GM23248 (cell line): Measurements from ENCODE around the gene PAQR6. TPM values are rescaled to one million over a fixed set of nuclear protein-coding genes. Genes with fewer than 3 reads are reported as not detected.
"Not testable (repeated sequence)": the region's sequence is repeated elsewhere in the genome, so short reads cannot be mapped to it uniquely, and the experiment has no call there.

Experiments used
- DNase-seq: peaks from one replicate; pipeline ENCODE4 v3.0.0-alpha.2; 2015
- H2AFZ ChIP-seq: fragments of 200-600 bp; sonication (generic); 2 replicates; pipeline ENCODE4 v1.6.1; 2016; ENCODE audit warnings: antibody characterized with exemption
- H3F3A ChIP-seq: fragments of 200-600 bp; sonication (generic); 2 replicates; pipeline ENCODE4 v1.6.1; 2016; ENCODE audit warnings: mild to moderate bottlenecking, antibody characterized with exemption, mixed run types; ENCODE audit not compliant: insufficient read depth
- H3K27ac ChIP-seq: fragments of 200-600 bp; sonication (generic); 2 replicates; pipeline ENCODE4 v1.5.1; 2016; ENCODE audit warnings: mild to moderate bottlenecking
- H3K27me3 ChIP-seq: fragments of 200-600 bp; sonication (generic); replicated peaks from 2 replicates; pipeline ENCODE4 v1.6.1; 2016; ENCODE audit warnings: mild to moderate bottlenecking; ENCODE audit not compliant: insufficient read depth
- H3K36me3 ChIP-seq: fragments of 200-600 bp; sonication (generic); 2 replicates; pipeline ENCODE4 v1.6.1; 2016; ENCODE audit warnings: low read depth, mild to moderate bottlenecking
- H3K4me1 ChIP-seq: fragments of 200-600 bp; sonication (generic); 2 replicates; pipeline ENCODE4 v1.6.1; 2016; ENCODE audit warnings: mild to moderate bottlenecking; ENCODE audit not compliant: insufficient read depth
- H3K4me2 ChIP-seq: fragments of 200-600 bp; sonication (generic); one replicate; pipeline ENCODE4 v1.6.1; 2016; ENCODE audit warnings: mild to moderate bottlenecking; ENCODE audit not compliant: unreplicated experiment
- H3K4me3 ChIP-seq: fragments of 200-600 bp; sonication (generic); 2 replicates; pipeline ENCODE4 v1.5.1; 2016; ENCODE audit warnings: mild to moderate bottlenecking
- H3K79me2 ChIP-seq: fragments of 200-600 bp; sonication (generic); 2 replicates; pipeline ENCODE4 v1.6.1; 2016; ENCODE audit warnings: mild to moderate bottlenecking; ENCODE audit not compliant: insufficient read depth
- H3K9ac ChIP-seq: fragments of 200-600 bp; sonication (generic); 2 replicates; pipeline ENCODE4 v1.6.1; 2016; ENCODE audit warnings: mild to moderate bottlenecking
- H3K9me2 ChIP-seq: fragments of 200-600 bp; sonication (generic); 2 replicates; pipeline ENCODE4 v1.6.1; 2016; ENCODE audit warnings: mixed run types, mild to moderate bottlenecking, moderate library complexity; ENCODE audit not compliant: insufficient read depth
- H3K9me3 ChIP-seq: fragments of 200-600 bp; sonication (generic); one replicate; pipeline ENCODE4 v1.6.1; 2017; ENCODE audit warnings: low read depth
- H4K20me1 ChIP-seq: fragments of 200-600 bp; sonication (generic); 2 replicates; pipeline ENCODE4 v1.6.0; 2016; ENCODE audit not compliant: insufficient read depth
- EZH2 ChIP-seq: fragments of 200-600 bp; sonication (generic); IDR thresholded peaks from 2 replicates; pipeline ENCODE4 v1.6.1; 2018; ENCODE audit warnings: antibody characterized with exemption, mild to moderate bottlenecking; ENCODE audit not compliant: insufficient read depth, poor library complexity, severe bottlenecking
- EZH2phosphoT487 ChIP-seq: fragments of 200-600 bp; sonication (generic); IDR thresholded peaks from 2 replicates; pipeline ENCODE4 v1.6.1; 2018; ENCODE audit warnings: antibody characterized with exemption, moderate library complexity, mild to moderate bottlenecking, low read depth; ENCODE audit not compliant: insufficient read depth
- WGBS, 2 experiments: methylation state at CpG; one replicate each; pipeline ENCODE4 v1.1.6; 2015 to 2017; ENCODE audit warnings: low lambda C conversion rate in 2 of 2, low coverage in 1 of 2; ENCODE audit errors: missing lambda C conversion rate in 2 of 2; 5-methylcytosine and 5-hydroxymethylcytosine counted together
- in situ Hi-C: fragments of 300-500 bp; cut with MboI; formaldehyde crosslinking; loops from 2 replicates; pipeline ENCODE4 v1.15.0; 2020
- polyA plus RNA-seq: library from polyadenylated mRNA; unstranded; fragments of >200 nt; fragmentation: Nextera tagmentation; extraction: Ambion mirVana; gene quantifications from 2 replicates; pipeline ENCODE4 v1.2.1, GENCODE V29; 2016
- total RNA-seq: library from RNA; depleted of rRNA; stranded (reverse); fragments of >200 nt; shearing (Covaris generic); gene quantifications from 2 replicates; pipeline ENCODE4 v1.2.3, GENCODE V29; 2014

Gene PAQR6
- total and polyA plus RNA-seq, 2 experiments from 2014 or later, result 0.54 to 0.81 TPM

DNA sequence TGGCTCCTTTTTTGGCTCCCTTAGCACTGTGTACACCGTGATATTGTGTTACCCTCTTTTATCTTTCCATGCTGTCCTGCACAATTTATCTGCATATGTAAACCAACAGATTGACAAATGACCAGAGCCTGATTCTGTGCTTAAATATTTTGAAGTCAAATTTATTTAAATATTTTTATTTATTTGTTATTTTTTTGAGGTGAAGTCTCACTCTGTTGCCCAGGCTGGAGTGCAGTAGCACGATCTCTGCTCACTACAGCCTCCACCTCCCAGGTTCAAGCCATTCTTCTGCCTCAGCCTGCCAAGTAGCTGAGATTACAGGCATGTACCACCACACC, 22.2 kb downstream of the PAQR6 start:
- Histone ChIP-seq H3K79me2 (0 out of 2 replicates have a peak, but pooled peaks cover 11% of the 10 kb centered on the region), H4K20me1 (no peaks in the 10 kb centered on the region), H3K4me2 (no peak overlapping the region), H3K27ac (no peak overlapping the region), H3K4me3 (no peak overlapping the region), H3K36me3 (peaks cover 3% of the 10 kb centered on the region; the same call in 1 of the 2 replicates), H3K9me2 (no peaks in the 10 kb centered on the region), H3F3A (peaks cover 7% of the 10 kb centered on the region; the same call in 1 of the 2 replicates), H2AFZ (no peak overlapping the region), H3K9me3 (no peaks in the 10 kb centered on the region), H3K4me1 (peaks cover 6% of the 10 kb centered on the region), H3K27me3 (no peaks in the 10 kb centered on the region), H3K9ac (no peak overlapping the region)
- 3 to 5% methylated on average over 2 of the region's 2 CpGs for whole genome bisulfite sequencing, 2 experiments
- TF ChIP-seq EZH2 (no peak), EZH2phosphoT487 (no peak)
- DNase-seq, result no peak
- in situ Hi-C loops, result loop anchor here (10.0 kb wide), 2 partner anchors 81 to 131 kb away; no protein-coding TSS in a partner anchor

DNA sequence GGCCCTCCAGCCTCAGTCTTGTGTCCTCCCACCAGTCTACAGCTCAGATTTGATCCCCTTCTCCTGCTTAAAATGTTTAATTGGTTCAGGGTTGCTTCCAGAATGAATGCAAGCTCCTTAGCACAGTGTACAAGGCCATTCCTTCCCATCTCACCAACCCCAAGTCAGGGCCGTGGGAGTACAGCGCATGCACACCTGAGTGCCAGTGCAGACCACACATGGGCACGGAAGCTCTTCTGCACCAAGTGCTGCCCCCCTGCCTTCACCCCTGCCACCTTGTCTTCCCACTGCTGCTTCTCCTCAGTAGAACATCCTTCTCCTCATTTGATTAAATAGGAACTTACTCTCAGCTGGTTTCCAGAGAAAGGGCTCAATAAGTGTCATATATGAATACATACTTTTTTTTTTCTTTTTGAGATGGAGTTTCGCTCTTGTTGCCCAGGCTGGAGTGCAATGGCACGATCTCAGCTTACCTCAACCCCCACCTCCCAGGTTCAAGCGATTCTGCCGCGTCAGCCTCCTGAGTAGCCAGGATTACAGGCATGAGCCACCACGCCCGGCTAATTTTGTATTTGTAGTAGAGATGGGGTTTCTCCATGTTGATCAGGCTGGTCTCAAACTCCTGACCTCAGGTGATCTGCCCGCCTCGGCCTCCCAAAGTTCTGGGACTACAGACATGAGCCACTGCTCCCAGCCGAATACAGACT, 25.7 kb downstream of the PAQR6 start:
- H3K79me2 ChIP-seq, result peaks cover 28% of the 10 kb centered on the region

DNA sequence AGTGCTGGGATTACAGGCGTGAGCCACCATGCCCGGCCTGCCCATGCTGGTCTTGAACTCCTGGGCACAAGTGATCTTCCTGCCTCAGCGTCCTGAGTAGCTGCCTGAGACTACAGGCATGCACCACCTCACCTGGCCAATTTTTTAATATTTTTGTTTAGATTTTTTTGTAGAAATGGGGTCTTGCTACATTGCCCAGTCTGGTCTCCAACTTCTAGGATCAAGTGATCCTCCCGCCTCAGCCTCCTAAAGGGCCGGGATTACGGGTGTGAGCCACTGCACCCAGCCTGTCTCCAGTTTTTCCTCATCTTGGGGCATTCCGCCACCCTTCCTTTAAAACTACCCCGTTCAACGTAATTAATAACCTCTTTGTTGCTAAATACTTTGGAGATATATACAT, 27.6 kb downstream of the PAQR6 start:
- no peak for TF ChIP-seq EZH2
- TF ChIP-seq EZH2phosphoT487, result no peak
- H3K4me2 ChIP-seq, result no peak overlapping the region
- in situ Hi-C loops, result loop anchor here (10.0 kb wide), 2 partner anchors 75 to 125 kb away; no protein-coding TSS in a partner anchor
- no peaks in the 10 kb centered on the region for H3K9me2 ChIP-seq
- no peaks in the 10 kb centered on the region for H3K27me3 ChIP-seq
- no peak overlapping the region for H3K4me3 ChIP-seq
- peaks cover 21% of the 10 kb centered on the region for H3K4me1 ChIP-seq
- H3F3A ChIP-seq, result peaks cover 22% of the 10 kb centered on the region
- H3K79me2 ChIP-seq, result peaks cover 39% of the 10 kb centered on the region
- no peaks in the 10 kb centered on the region for H3K9me3 ChIP-seq
- DNase-seq, result no peak
- no peak overlapping the region for H2AFZ ChIP-seq
- H4K20me1 ChIP-seq, result no peaks in the 10 kb centered on the region
- H3K27ac ChIP-seq, result no peak overlapping the region
- H3K36me3 ChIP-seq, result peaks cover 3% of the 10 kb centered on the region; the same call in 1 of the 2 replicates
- WGBS, 2 experiments, result 89 to 93% methylated on average over 9 of the region's 9 CpGs
- no peak overlapping the region for H3K9ac ChIP-seq

More for the DNA sequence above, 25.7 kb downstream of the PAQR6 start:
- TF ChIP-seq EZH2, result no peak
- no peak for TF ChIP-seq EZH2phosphoT487
- Histone ChIP-seq H3F3A (peaks cover 22% of the 10 kb centered on the region), H3K9ac (no peak overlapping the region), H3K4me2 (no peak overlapping the region), H3K9me3 (no peaks in the 10 kb centered on the region), H3K4me3 (no peak overlapping the region), H3K4me1 (peaks cover 21% of the 10 kb centered on the region), H2AFZ (no peak overlapping the region), H3K27ac (no peak overlapping the region), H3K27me3 (no peaks in the 10 kb centered on the region), H4K20me1 (no peaks in the 10 kb centered on the region), H3K9me2 (no peaks in the 10 kb centered on the region), H3K36me3 (peaks cover 3% of the 10 kb centered on the region; the same call in 1 of the 2 replicates)
- no peak for DNase-seq
- 93 to 96% methylated on average over 13 of the region's 13 CpGs for WGBS, 2 experiments
- in situ Hi-C loops, result loop anchor here (10.0 kb wide), 2 partner anchors 77 to 127 kb away; no protein-coding TSS in a partner anchor

DNA sequence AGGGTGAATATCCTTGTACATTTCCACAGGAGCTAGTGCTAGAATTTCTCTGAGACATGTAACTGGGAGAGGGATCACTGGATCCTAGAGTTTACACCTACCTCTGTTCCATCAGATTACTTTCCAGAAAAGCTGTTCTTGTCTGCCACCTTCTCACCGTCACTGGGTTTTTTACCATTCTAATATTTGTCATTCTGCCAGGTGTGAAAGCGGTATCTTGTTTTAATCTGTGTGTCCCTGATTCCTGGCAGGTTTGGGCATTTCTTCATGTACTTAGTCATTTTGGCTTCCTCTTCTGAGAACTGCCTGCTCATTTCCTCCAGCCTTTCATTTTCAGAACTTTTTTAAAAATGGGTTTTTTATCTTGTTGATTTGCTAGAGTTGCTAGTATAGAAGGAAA, 30.0 kb downstream of the PAQR6 start:
- no peaks in the 10 kb centered on the region for H3K9me2 ChIP-seq
- in situ Hi-C loops, result no loop called here
- peak overlapping the region; percentile 46 for H3K9ac ChIP-seq
- H3K4me2 ChIP-seq, result peak overlapping the region; percentile 58
- DNase-seq, result peak; percentile 84
- H3K36me3 ChIP-seq, result no peaks in the 10 kb centered on the region; the same call in 1 of the 2 replicates
- H3K4me3 ChIP-seq, result peak overlapping the region; percentile 3; the same call in 1 of the 2 replicates
- H3K4me1 ChIP-seq, result peaks cover 25% of the 10 kb centered on the region
- peaks cover 58% of the 10 kb centered on the region for H3K79me2 ChIP-seq
- no peaks in the 10 kb centered on the region for H4K20me1 ChIP-seq
- no peak for TF ChIP-seq EZH2
- TF ChIP-seq EZH2phosphoT487, result no peak
- peak overlapping the region; percentile 63 for H3K27ac ChIP-seq
- H3K27me3 ChIP-seq, result no peaks in the 10 kb centered on the region
- no peak overlapping the region for H2AFZ ChIP-seq
- H3F3A ChIP-seq, result peaks cover 18% of the 10 kb centered on the region
- no peaks in the 10 kb centered on the region for H3K9me3 ChIP-seq
- 2 to 9% methylated on average over 2 of the region's 2 CpGs for WGBS, 2 experiments

DNA sequence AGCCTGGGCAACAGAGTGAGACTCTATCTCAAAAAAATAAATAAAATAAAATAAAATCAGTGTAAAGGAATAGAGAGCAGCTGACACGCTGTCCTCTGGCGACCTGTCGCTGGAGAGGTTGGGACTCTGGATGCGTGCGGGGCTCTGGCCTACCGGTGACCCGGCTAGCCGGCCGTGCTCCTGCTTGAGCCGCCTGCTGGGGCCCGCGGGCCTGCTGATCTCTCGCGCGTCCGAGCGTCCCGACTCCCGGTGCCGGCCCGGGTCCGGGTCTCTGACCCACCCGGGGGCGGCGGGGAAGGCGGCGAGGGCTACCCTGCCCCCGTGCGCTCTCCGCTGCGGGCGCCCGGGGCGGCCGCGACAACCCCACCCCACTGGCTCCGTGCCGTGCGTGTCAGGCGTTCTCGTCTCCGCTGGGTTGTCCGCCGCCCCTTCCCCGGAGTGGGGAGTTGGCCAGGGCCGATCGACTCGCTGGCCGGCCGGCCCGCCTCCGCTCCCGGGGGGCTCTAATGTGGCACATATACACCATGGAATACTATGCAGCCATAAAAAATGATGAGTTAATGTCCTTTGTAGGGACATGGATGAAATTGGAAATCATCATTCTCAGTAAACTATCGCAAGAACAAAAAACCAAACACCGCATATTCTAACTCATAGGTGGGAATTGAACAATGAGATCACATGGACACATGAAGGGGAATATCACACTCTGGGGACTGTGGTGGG, 31.3 kb downstream of the PAQR6 start:
- Histone ChIP-seq H3F3A (peaks cover 25% of the 10 kb centered on the region), H3K4me1 (peaks cover 28% of the 10 kb centered on the region), H3K79me2 (peaks cover 56% of the 10 kb centered on the region)
- H3K9ac ChIP-seq, H3K9me2 ChIP-seq, H2AFZ ChIP-seq, H3K36me3 ChIP-seq, H3K4me3 ChIP-seq, H3K4me2 ChIP-seq, H4K20me1 ChIP-seq, DNase-seq, H3K9me3 ChIP-seq, H3K27me3 ChIP-seq, H3K27ac ChIP-seq, in situ Hi-C loops: not testable (repeated sequence)
- 80 to 92% methylated on average over 42 to 54 of the region's 55 CpGs for WGBS, 2 experiments
